ENCODE results near the gene DLGAP1.
"Not testable (repeated sequence)": the region's sequence is repeated elsewhere in the genome, so short reads cannot be mapped to it uniquely, and the experiment has no call there.

GRCh38 chr18:4287340-4287739 is 167.8 kb downstream of the DLGAP1 start:
- not testable (repeated sequence) for TF ChIP-seq YY1 (IDR thresholded peaks at IDR 0.05; ENCODE audit: insufficient read depth, insufficient read length); ZNF274 (IDR thresholded peaks at IDR 0.05; ENCODE audit: low read depth, low read length)
